T47D (cell line): ENCODE data around the gene NLGN3.
A peak's percentile ranks its signal among the peaks of the same experiment; 100 is the strongest.

Experiments used
- DNase-seq, 2 experiments: peaks; one replicate each; pipeline versions ENCODE4 v3.0.0 to v3.0.0-alpha.2; 2011 to 2012; ENCODE audit warnings: low read depth in 1 of 2, low spot score in 1 of 2
- JUND ChIP-seq: IDR thresholded peaks from 2 replicates; pipeline ENCODE4 v1.6.1; 2012; ENCODE audit warnings: low read depth
- in situ Hi-C: cut with HindIII; loops from 2 replicates; pipeline ENCODE4 v1.10.0; 2016; ENCODE audit warnings: low sequenced_read_pairs, low pct_unique_long_range_greater_than_20kb

NLGN3 gene

DNA sequence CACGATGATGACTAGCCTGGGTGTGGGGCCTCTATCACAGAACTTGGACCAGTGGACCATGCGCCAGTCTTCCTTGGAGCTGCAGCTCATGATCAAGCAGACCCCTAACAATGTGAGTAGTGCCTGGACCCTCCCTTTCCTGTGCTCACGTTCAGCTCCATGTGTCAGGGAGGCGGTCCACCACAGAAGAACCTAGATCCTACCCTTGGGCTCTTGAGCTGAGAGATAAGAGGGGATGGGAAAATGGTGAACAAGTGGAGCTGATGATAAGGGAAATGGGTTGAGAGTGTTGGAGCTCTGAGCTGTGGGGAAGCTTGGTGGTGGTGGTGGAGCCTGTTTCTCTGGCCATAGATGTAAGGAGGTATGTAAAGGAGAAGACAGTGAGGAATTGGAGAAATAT is 13.1 kb upstream of the NLGN3 start:
- no peak for DNase-seq
- in situ Hi-C loops = no loop called here
- no peak for TF ChIP-seq JUND

DNA sequence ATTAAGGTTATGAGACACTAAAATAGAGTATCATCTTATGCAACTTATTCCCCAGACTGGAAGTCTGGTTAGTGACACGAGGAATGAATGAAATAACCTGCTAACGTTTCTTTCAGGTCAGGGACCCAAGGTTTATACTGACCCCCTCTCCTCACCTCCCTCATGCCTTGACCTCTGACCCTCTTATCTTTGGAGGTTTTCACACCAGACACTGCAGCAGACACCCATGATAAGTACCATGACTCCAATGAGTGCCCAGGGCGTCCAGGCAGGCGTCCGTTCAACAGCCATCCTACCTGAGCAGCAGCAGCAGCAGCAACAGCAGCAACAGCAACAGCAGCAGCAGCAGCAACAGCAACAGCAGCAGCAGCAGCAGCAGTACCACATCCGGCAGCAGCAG is 4.2 kb upstream of the NLGN3 start:
- in situ Hi-C loops = no loop called here
- no peak for DNase-seq
- TF ChIP-seq JUND = no peak

GRCh38 chrX:71143508-71143907 is 1.1 kb upstream of the NLGN3 start:
- in situ Hi-C loops = no loop called here
- DNase-seq = no peak
- no peak for TF ChIP-seq JUND

DNA sequence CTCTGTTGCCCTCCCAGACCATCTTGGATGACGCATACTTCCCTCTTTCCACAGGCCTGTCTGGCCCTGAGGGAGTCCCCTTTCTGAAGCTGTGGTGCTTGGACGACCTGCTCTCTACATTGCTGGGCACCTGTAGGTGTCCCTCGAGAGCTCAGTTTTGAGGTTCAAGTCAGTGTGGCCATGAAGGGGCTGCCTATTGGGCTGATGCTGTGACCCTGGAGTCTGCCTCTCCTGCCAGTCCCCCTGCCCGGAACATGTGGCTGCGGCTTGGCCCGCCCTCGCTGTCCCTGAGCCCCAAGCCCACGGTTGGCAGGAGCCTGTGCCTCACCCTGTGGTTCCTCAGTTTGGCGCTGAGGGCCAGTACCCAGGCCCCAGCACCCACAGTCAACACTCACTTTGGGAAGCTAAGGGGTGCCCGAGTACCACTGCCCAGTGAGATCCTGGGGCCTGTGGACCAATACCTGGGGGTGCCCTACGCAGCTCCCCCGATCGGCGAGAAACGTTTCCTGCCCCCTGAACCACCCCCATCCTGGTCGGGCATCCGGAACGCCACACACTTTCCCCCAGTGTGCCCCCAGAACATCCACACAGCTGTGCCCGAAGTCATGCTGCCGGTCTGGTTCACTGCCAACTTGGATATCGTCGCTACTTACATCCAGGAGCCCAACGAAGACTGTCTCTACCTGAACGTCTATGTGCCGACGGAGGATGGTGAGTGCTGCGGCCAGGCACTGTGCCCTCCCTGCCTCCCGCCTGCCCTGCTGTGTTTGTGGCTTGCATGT is 3.0 kb downstream of the NLGN3 start:
- in situ Hi-C loops = no loop called here
- DNase-seq = no peak
- TF ChIP-seq JUND = no peak

- in situ Hi-C loops = no loop called here
- DNase-seq = no peak
- TF ChIP-seq JUND = no peak
Measured at GRCh38 chrX:71148278-71148663, 3.6 kb downstream of the NLGN3 start.

DNA sequence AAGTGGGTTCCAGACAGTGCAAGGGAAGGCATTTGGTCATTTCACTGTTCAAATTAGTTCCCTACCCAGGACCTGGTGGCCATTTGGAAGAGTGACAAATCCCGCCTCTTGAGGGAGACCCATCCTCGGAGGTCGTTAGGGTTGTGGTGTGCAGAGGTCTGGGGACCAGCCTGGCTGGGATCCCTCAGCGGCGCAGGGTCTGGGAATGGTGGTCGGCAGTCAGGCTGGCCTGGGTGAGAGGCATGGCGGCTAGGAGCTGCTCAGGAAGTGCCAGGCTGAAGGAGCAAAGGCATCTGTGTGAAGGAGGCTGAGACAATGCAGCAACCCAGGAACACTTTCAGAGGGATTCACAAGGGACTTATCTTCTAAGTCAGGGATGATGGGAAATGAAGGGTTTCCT is 6.7 kb downstream of the NLGN3 start:
- no peak for TF ChIP-seq JUND
- in situ Hi-C loops = no loop called here
- DNase-seq = no peak

- no peak for DNase-seq
- in situ Hi-C loops = no loop called here
- TF ChIP-seq JUND = no peak
Measured at GRCh38 chrX:71154196-71154595, 9.6 kb downstream of the NLGN3 start.

- TF ChIP-seq JUND = no peak
- in situ Hi-C loops = no loop called here
- DNase-seq = no peak
Measured at GRCh38 chrX:71154641-71155040, 10.0 kb downstream of the NLGN3 start.

- DNase-seq = no peak
- TF ChIP-seq JUND = no peak
- in situ Hi-C loops = no loop called here
Measured at GRCh38 chrX:71158603-71159002, 14.0 kb downstream of the NLGN3 start.

GRCh38 chrX:71159335-71159734 is 14.7 kb downstream of the NLGN3 start:
- DNase-seq = no peak
- in situ Hi-C loops = no loop called here
- TF ChIP-seq JUND = no peak

GRCh38 chrX:71160475-71160874 is 15.8 kb downstream of the NLGN3 start:
- TF ChIP-seq JUND = no peak
- in situ Hi-C loops = no loop called here
- DNase-seq = peak in 1 of 2 experiments; percentile 59

DNA sequence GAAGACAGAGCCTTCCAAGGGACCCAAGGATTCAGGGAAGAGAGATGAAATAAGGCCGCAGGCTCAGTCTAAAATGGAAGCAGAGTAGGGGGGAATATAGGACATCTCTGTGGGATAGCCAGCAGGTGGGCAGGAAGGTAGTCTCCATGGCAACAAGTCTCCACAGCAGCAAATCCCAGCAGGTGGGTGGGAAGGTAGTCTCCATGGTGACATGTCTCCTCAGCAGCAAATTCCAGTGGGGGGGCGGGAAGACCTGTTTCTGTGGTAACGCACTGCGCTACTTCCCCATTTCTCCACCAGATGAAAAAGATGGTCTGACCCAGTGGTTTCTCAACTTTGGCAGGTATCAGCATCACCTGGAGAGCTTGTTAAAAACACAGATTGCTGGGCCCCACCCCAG is 18.3 kb downstream of the NLGN3 start:
- in situ Hi-C loops = no loop called here
- TF ChIP-seq JUND = no peak
- no peak for DNase-seq

DNA sequence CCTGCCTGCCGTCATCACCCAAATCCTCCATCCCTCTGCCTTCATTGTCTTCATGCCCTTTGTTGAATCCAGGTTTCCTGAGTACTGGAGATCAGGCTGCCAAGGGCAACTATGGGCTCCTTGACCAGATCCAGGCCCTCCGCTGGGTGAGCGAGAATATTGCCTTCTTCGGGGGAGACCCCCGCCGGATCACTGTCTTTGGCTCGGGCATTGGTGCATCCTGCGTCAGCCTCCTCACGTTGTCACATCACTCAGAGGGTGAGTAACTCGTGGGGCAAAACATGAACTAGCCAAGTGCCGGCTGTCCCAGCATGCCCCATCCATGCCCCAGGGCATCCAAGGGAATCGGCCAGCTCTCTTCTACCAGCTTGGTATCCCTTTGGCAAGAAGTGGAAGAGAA is 19.4 kb downstream of the NLGN3 start:
- in situ Hi-C loops = no loop called here
- DNase-seq = no peak
- TF ChIP-seq JUND = no peak

GRCh38 chrX:71166461-71166860 is 21.8 kb downstream of the NLGN3 start:
- DNase-seq = no peak
- no peak for TF ChIP-seq JUND
- in situ Hi-C loops = no loop called here
